ENCODE results near the gene TTC34. TPM values are rescaled to one million over a fixed set of nuclear protein-coding genes. Genes with fewer than 3 reads are reported as not detected.

The TTC34 gene
- total RNA-seq, 1 experiment from 2014 or later, result 0.92 TPM

- Histone ChIP-seq H3K23ac (ENCODE audit: insufficient read length, low read depth, low read length) (no peak overlapping the region), H4K91ac (ENCODE audit: insufficient read length, low read depth, low read length) (no peak overlapping the region), H4K20me1 (ENCODE audit: control insufficient read depth, insufficient read depth, insufficient read length) (no peaks in the 10 kb centered on the region), H3K14ac (ENCODE audit: insufficient read depth, low read length) (no peak overlapping the region), H3K23me2 (ENCODE audit: insufficient read length, low read depth, low read length, poor library complexity, severe bottlenecking) (no peaks in the 10 kb centered on the region), H3K9ac (ENCODE audit: extremely low read depth, insufficient read length, low read length) (no peak overlapping the region), H3K9me3 (ENCODE audit: control insufficient read depth, low read depth, low read length) (peaks cover 90% of the 10 kb centered on the region), H2AK5ac (ENCODE audit: insufficient read length, low read length) (no peak overlapping the region), H3K79me1 (ENCODE audit: insufficient read depth, low read depth, low read length, poor library complexity, severe bottlenecking) (no peaks in the 10 kb centered on the region), H2BK12ac (ENCODE audit: insufficient read length, low read depth, low read length) (no peak overlapping the region), H2BK120ac (ENCODE audit: low read depth, low read length, poor library complexity, severe bottlenecking) (no peak overlapping the region), H3K27me3 (ENCODE audit: insufficient read depth, low read length) (no peaks in the 10 kb centered on the region), H3K4me2 (ENCODE audit: insufficient read depth, insufficient read length, low read length) (no peak overlapping the region), H2BK5ac (ENCODE audit: insufficient read length, low read length) (no peak overlapping the region), H4K5ac (ENCODE audit: insufficient read length, low read depth, low read length) (no peak overlapping the region), H3K18ac (ENCODE audit: insufficient read length, low read depth, low read length) (no peak overlapping the region), H2BK20ac (ENCODE audit: low read depth, low read length, poor library complexity, severe bottlenecking) (no peak overlapping the region), H4K8ac (replicated peaks; ENCODE audit: insufficient read length, low read depth, low read length) (no peak overlapping the region), H2AFZ (ENCODE audit: low read length) (no peak overlapping the region), H2BK15ac (ENCODE audit: low read depth, low read length) (no peak overlapping the region), H3K27ac (ENCODE audit: insufficient read length, low read depth, low read length) (no peak overlapping the region), H3K56ac (ENCODE audit: insufficient read length, low read depth, low read length) (no peak overlapping the region), H3T11ph (ENCODE audit: low read length) (no peak overlapping the region), H3K4ac (ENCODE audit: low read depth, low read length) (no peak overlapping the region), H3K79me2 (ENCODE audit: insufficient read depth, low read length) (no peaks in the 10 kb centered on the region), H3K4me1 (ENCODE audit: insufficient read depth, low read length) (no peaks in the 10 kb centered on the region)
- TF ChIP-seq CTCF (conservative IDR thresholded peaks at IDR 0.05), result no peak
- no peaks in the 10 kb centered on the region for H3K4me1 Mint-ChIP-seq
- WGBS (ENCODE audit: extremely low coverage, insufficient read length, low lambda C conversion rate), result no CpG with 5 or more reads among the region's 15 CpGs
- peaks cover 3% of the 10 kb centered on the region; the same call in 1 of the 2 replicates for H3K27me3 Mint-ChIP-seq (ENCODE audit: low read depth)
- no peak overlapping the region for H3K4me3 Mint-ChIP-seq
- no peak overlapping the region for H3K27ac Mint-ChIP-seq
- peaks cover 3 to 33% (median 18%) of the 10 kb centered on the region in 3 experiments; a peak in 6 of 7 replicates for H3K36me3 Mint-ChIP-seq (ENCODE audit: insufficient read depth in 1 of 3, low read depth in 3 of 3)
- peaks cover 33 to 90% of the 10 kb centered on the region in 2 experiments for H3K9me3 Mint-ChIP-seq
- DNase-seq, result no peak
Measured at GRCh38 chr1:2815551-2815950, 14.1 kb upstream of the TTC34 start.

Data from H9 (cell line).